ENCODE results near the gene RAB6A. TPM values are rescaled to one million over a fixed set of nuclear protein-coding genes. Genes with fewer than 3 reads are reported as not detected.
"Not testable (repeated sequence)": the region's sequence is repeated elsewhere in the genome, so short reads cannot be mapped to it uniquely, and the experiment has no call there.

The RAB6A gene
- total RNA-seq, 4 donors from 2014 or later = 49.0 to 232 (median 206) TPM

DNA sequence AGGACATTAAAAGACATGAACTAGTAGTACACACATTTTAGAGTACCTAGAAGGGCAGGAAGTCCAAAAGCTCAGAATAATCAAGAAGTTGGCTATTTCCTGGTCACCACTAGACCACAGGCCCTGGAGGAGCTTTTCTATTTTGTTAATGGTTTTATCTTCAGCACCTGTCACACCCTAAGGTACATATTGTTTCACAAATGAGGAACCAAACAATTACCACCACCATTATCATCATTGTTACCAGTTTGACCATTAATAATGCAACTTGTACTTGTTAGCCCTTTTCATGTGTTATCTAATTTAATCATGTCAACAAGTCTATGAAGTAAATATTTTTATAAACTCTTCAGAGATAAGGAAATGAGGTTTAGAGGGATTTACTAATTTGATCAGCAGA is 31.7 kb upstream of the RAB6A start:
- no peaks in the 10 kb centered on the region for H3K27me3 ChIP-seq
- TF ChIP-seq EP300 (IDR thresholded peaks at IDR 0.05; ENCODE audit: low read depth) (no peak), CTCF (IDR thresholded peaks at IDR 0.05) (no peak), POLR2AphosphoS5 (IDR thresholded peaks at IDR 0.05) (no peak), POLR2A (IDR thresholded peaks at IDR 0.05) (no peak)
- in situ Hi-C loops (cut with MboI; ENCODE audit: low pct_ligation_motif_present in 1 of 4, low pct_unique_long_range_greater_than_20kb in 1 of 4, low sequenced_read_pairs in 3 of 4) (no loop called here), intact Hi-C loops (cut with DNase I; ENCODE audit: low total_unique reads) (no loop called here)
- no peak overlapping the region for H3K4me3 ChIP-seq
- no peak for DNase-seq
- peaks cover 0 to 13% (median 7%) of the 10 kb centered on the region in 4 donors for H3K4me1 ChIP-seq
- peaks cover 0 to 3% (median 0%) of the 10 kb centered on the region in 4 donors for H3K36me3 ChIP-seq
- no peaks in the 10 kb centered on the region for H3K9me3 ChIP-seq
- H3K27ac ChIP-seq = no peak overlapping the region

DNA sequence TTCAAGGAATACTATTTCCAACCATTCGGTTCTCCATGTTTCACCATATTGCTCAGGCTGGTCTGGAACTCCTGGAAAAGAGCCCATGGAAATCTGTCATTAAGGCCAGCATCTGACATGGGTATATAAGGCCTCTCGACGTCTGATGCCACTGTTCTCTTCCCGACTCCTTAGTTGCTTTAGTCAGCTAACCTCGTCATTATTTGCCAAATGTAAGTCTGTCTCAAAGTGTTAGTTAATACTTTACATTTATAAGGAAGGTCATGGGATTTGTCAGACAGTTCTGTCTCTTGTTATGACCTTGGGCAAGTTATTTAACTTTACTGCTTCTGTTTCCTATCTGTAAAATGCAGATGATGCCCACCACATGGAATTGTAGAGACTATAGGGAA is 28.4 kb upstream of the RAB6A start:
- H3K9me3 ChIP-seq = no peaks in the 10 kb centered on the region
- DNase-seq = no peak
- 65 to 73% methylated on average over 2 to 5 of the region's 5 CpGs for WGBS, 2 donors (ENCODE audit: low coverage in 1 of 2)
- in situ Hi-C loops (cut with MboI; ENCODE audit: low pct_ligation_motif_present in 1 of 4, low pct_unique_long_range_greater_than_20kb in 1 of 4, low sequenced_read_pairs in 3 of 4) (no loop called here), intact Hi-C loops (cut with DNase I; ENCODE audit: low total_unique reads) (no loop called here)
- no peaks in the 10 kb centered on the region for H3K36me3 ChIP-seq
- no peaks in the 10 kb centered on the region for H3K27me3 ChIP-seq
- no peak for TF ChIP-seq CTCF (IDR thresholded peaks at IDR 0.05)
- TF ChIP-seq POLR2A (IDR thresholded peaks at IDR 0.05) = no peak
- no peak for TF ChIP-seq EP300 (IDR thresholded peaks at IDR 0.05; ENCODE audit: low read depth)
- no peak for TF ChIP-seq POLR2AphosphoS5 (IDR thresholded peaks at IDR 0.05)
- H3K4me3 ChIP-seq = no peak overlapping the region
- H3K27ac ChIP-seq = peak overlapping the region; percentile 89 to 97 (median 92)
- H3K4me1 ChIP-seq = peaks cover 5 to 23% (median 11%) of the 10 kb centered on the region in 4 donors

DNA sequence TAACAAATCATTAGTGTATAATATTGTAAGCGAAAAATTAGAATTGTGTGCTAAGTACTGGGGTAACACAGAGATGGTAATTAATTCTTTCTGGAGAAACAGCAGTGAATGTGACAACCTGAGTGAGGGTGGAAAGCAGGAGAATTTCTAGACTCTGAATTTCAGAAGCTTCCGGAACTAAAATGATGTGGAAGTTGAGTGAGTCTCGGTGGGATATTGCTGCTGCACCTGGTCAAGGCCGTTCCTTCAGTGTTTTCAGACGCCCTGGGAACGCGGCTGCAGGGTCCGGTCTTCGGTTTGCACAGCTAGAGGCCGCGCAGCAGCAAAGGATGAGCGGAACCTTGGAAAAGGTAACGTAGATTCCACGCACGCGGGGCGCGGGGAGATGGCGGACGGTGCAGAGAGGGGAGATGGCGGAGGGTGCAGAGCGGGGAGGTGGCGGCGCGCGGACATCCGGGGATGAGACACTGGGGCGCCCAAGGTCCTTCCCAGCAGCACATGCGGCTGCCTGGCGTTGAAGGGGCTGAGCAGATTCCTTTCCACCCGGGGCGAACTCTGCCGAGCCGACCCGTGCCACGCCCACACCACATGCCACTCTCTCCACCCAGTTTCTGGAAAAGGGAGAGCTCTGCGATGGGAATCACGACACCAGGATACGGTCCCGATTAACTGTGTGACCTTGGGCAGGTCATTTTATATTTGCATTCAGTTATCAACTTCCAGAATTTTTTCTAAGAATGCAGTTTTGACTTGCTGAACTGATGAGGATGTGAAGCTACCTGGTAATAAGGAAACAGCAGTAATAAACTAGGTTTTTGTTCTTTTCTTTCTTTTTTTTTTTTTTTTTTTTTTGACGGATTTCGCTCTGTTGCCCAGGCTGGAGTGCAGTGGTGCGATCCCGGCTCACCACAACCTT is 27.0 kb upstream of the RAB6A start, which contains the start of gene MRPL48:
Gene MRPL48 (plus strand): TSS at position 232 of the 916 bp plus-strand sequence. CDS start 98 bp downstream, at position 330.
- DNase-seq = peak; percentile 93
- H3K9me3 ChIP-seq = no peaks in the 10 kb centered on the region
- no peaks in the 10 kb centered on the region for H3K27me3 ChIP-seq
- H3K36me3 ChIP-seq = no peaks in the 10 kb centered on the region
- TF ChIP-seq EP300 (IDR thresholded peaks at IDR 0.05; ENCODE audit: low read depth) (no peak), CTCF (IDR thresholded peaks at IDR 0.05) (peak in 1 of 5 experiments; percentile 14), POLR2A (IDR thresholded peaks at IDR 0.05) (peak; percentile 72), POLR2AphosphoS5 (IDR thresholded peaks at IDR 0.05) (peak; percentile 27 to 60 (median 43))
- in situ Hi-C loops (cut with MboI; ENCODE audit: low pct_ligation_motif_present in 1 of 4, low pct_unique_long_range_greater_than_20kb in 1 of 4, low sequenced_read_pairs in 3 of 4) = no loop called here
- intact Hi-C loops (cut with DNase I; ENCODE audit: low total_unique reads) = no loop called here
- H3K4me1 ChIP-seq = peaks cover 5 to 23% (median 11%) of the 10 kb centered on the region in 4 donors
- H3K4me3 ChIP-seq = peak within 1 kb of the TSS; percentile 47 to 73 (median 68)
- peak within 1 kb of the TSS; percentile 89 to 97 (median 92) for H3K27ac ChIP-seq
- WGBS, 2 donors (ENCODE audit: low coverage in 1 of 2) = 3 to 17% methylated on average over 1 to 43 of the region's 44 CpGs

- DNase-seq = no peak
- no peak for TF ChIP-seq POLR2AphosphoS5 (IDR thresholded peaks at IDR 0.05)
- TF ChIP-seq EP300 (IDR thresholded peaks at IDR 0.05; ENCODE audit: low read depth) = no peak
- no peak for TF ChIP-seq POLR2A (IDR thresholded peaks at IDR 0.05)
- TF ChIP-seq CTCF (IDR thresholded peaks at IDR 0.05) = no peak
- Histone ChIP-seq H3K9me3 (no peaks in the 10 kb centered on the region), H3K4me3 (peak overlapping the region; percentile 47 to 73 (median 68)), H3K36me3 (no peaks in the 10 kb centered on the region), H3K4me1 (peaks cover 5 to 23% (median 11%) of the 10 kb centered on the region in 4 donors), H3K27me3 (no peaks in the 10 kb centered on the region), H3K27ac (peak overlapping the region; percentile 89 to 97 (median 92))
- in situ Hi-C loops (cut with MboI; ENCODE audit: low pct_ligation_motif_present in 1 of 4, low pct_unique_long_range_greater_than_20kb in 1 of 4, low sequenced_read_pairs in 3 of 4) = no loop called here
- intact Hi-C loops (cut with DNase I; ENCODE audit: low total_unique reads) = no loop called here
- WGBS, 2 donors (ENCODE audit: low coverage in 1 of 2) = 37 to 51% methylated on average over 13 to 17 of the region's 17 CpGs
Observed at GRCh38 chr11:73787051-73787642, 26.3 kb upstream of the RAB6A start.

DNA sequence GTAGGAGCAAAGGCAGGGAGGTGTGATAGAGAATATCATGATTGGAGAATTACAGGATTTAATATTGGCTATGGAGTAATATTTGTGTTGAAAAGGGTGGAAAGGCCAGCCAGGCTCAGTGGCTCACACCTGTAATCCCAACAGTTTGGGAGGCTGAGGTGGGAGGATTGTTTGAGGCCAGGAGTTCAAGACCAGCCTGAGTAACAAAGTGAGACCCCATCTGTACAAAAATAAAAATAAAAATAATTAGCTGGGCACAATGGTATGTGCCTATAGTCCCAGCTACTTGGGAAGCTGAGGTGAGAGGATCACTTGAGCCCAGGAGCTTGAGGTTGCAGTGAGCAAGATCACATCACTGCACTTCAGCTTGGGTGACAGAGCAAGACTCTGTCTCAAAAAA is 24.6 kb upstream of the RAB6A start:
- H3K27me3 ChIP-seq; intact Hi-C loops (cut with DNase I; ENCODE audit: low total_unique reads); H3K4me3 ChIP-seq; H3K9me3 ChIP-seq; DNase-seq; H3K36me3 ChIP-seq; H3K27ac ChIP-seq; in situ Hi-C loops (cut with MboI; ENCODE audit: low pct_ligation_motif_present in 1 of 4, low pct_unique_long_range_greater_than_20kb in 1 of 4, low sequenced_read_pairs in 3 of 4): not testable (repeated sequence)
- peaks cover 5 to 23% (median 11%) of the 10 kb centered on the region in 4 donors for H3K4me1 ChIP-seq
